ENCODE measurements around the gene SMOC2.

- TF ChIP-seq EZH2 (IDR thresholded peaks at IDR 0.05; ENCODE audit: borderline replicate concordance, low read length) (no peak), CTCF (conservative IDR thresholded peaks at IDR 0.05 in 1 of 2, IDR thresholded peaks at IDR 0.05 in 1 of 2; ENCODE audit: extremely low read depth in 1 of 2, insufficient read depth in 1 of 2, low read depth in 1 of 2, low read length in 2 of 2) (no peak)
Measured at GRCh38 chr6:168638468-168639271, 197.7 kb downstream of the SMOC2 start.

Measured in mammary epithelial cell (primary cell).